Tibial nerve (tissue), 4 donors: Measurements from ENCODE around the gene MAML3. TPM values are rescaled to one million over a fixed set of nuclear protein-coding genes. Genes with fewer than 3 reads are reported as not detected.

ENCODE experiments used
- DNase-seq, 2 donors: peaks; one replicate each; pipeline ENCODE4 v3.0.0-alpha.2; 2019; ENCODE audit warnings: low spot score in 2 of 2
- H3K27ac ChIP-seq, 4 donors: fragments of 200-600 bp; sonication (generic) in 3 of 4; one replicate each; pipeline ENCODE4 v1.5.1; 2017 to 2019; ENCODE audit warnings: mild to moderate bottlenecking in 1 of 4
- H3K27me3 ChIP-seq, 2 donors: fragments of 200-600 bp; sonication (generic) in 1 of 2; one replicate each; pipeline versions ENCODE4 v1.5.1 to v1.6.0; 2017 to 2019
- H3K36me3 ChIP-seq, 3 donors: fragments of 200-600 bp; sonication (generic); one replicate each; pipeline ENCODE4 v1.5.1; 2018 to 2019
- H3K4me1 ChIP-seq, 4 donors: fragments of 200-600 bp; sonication (generic) in 3 of 4; one replicate each; pipeline ENCODE4 v1.5.1; 2017 to 2019
- H3K4me3 ChIP-seq, 4 donors: fragments of 200-600 bp; sonication (generic) in 3 of 4; one replicate each; pipeline ENCODE4 v1.5.1; 2017 to 2019; ENCODE audit warnings: mild to moderate bottlenecking in 1 of 4, moderate library complexity in 1 of 4
- H3K9me3 ChIP-seq, 4 donors: fragments of 200-600 bp; sonication (generic) in 3 of 4; one replicate each; pipeline ENCODE4 v1.5.1; 2017 to 2019
- CTCF ChIP-seq, 5 experiments: fragments of 200-600 bp in 3 of 5; fragments of 450-650 bp in 2 of 5; sonication (generic) in 3 of 5; IDR thresholded peaks; one replicate each; pipeline ENCODE4 v1.5.1; 2016 to 2019; ENCODE audit warnings: antibody characterized with exemption in 5 of 5, mild to moderate bottlenecking in 3 of 5, moderate library complexity in 2 of 5
- EP300 ChIP-seq, 2 donors: sonication (generic); formaldehyde crosslinking; IDR thresholded peaks; one replicate each; pipeline ENCODE4 v1.6.1; 2017; ENCODE audit warnings: antibody characterized with exemption in 2 of 2, mild to moderate bottlenecking in 1 of 2
- POLR2A ChIP-seq, 2 donors: fragments of 450-650 bp; IDR thresholded peaks; one replicate each; pipeline ENCODE4 v1.6.1; 2017; ENCODE audit warnings: antibody characterized with exemption in 2 of 2, mild to moderate bottlenecking in 2 of 2, moderate library complexity in 2 of 2
- WGBS, 2 donors: methylation state at CpG; one replicate each; pipeline ENCODE4 v1.1.5; 2018; 5-methylcytosine and 5-hydroxymethylcytosine counted together
- total RNA-seq, 4 donors: library from RNA; depleted of rRNA; stranded (reverse); fragments of >200 nt; gene quantifications; one replicate each; pipeline ENCODE4 v1.1.0, GENCODE V29; 2016

MAML3 gene
- total RNA-seq, 4 donors from 2014 or later = 8.6 to 10.5 (median 9.4) TPM

GRCh38 chr4:140152013-140152703 lies 1.8 kb downstream of the MAML3 start:
- no peaks in the 10 kb centered on the region for H3K36me3 ChIP-seq
- no peaks in the 10 kb centered on the region for H3K9me3 ChIP-seq
- peak in 1 of 2 donors; percentile 55 for TF ChIP-seq EP300 (IDR thresholded peaks at IDR 0.05)
- no peak for TF ChIP-seq POLR2A (IDR thresholded peaks at IDR 0.05)
- peak in 4 of 5 experiments; percentile 19 to 41 (median 35) for TF ChIP-seq CTCF (IDR thresholded peaks at IDR 0.05)
- WGBS, 2 donors = 0 to 1% methylated on average over 47 to 49 of the region's 50 CpGs
- H3K4me1 ChIP-seq = peaks cover 0 to 20% (median 0%) of the 10 kb centered on the region in 4 donors
- H3K27me3 ChIP-seq = no peaks in the 10 kb centered on the region
- peak overlapping the region; percentile 92 to 100 (median 95) for H3K27ac ChIP-seq
- H3K4me3 ChIP-seq = peak overlapping the region; percentile 79 to 94 (median 80)
- peak; percentile 27 to 31 for DNase-seq

GRCh38 chr4:140151699-140152012 lies 2.3 kb downstream of the MAML3 start:
- Histone ChIP-seq H3K27me3 (no peaks in the 10 kb centered on the region), H3K9me3 (no peaks in the 10 kb centered on the region), H3K27ac (peak overlapping the region; percentile 92 to 100 (median 95)), H3K4me1 (peaks cover 0 to 20% (median 0%) of the 10 kb centered on the region in 4 donors), H3K4me3 (peak overlapping the region; percentile 79 to 94 (median 80)), H3K36me3 (no peaks in the 10 kb centered on the region)
- peak; percentile 51 to 76 for DNase-seq
- WGBS, 2 donors = 0 to 1% methylated on average over 11 of the region's 11 CpGs
- peak in 1 of 2 donors; percentile 42 for TF ChIP-seq EP300 (IDR thresholded peaks at IDR 0.05)
- TF ChIP-seq POLR2A (IDR thresholded peaks at IDR 0.05) = no peak
- no peak for TF ChIP-seq CTCF (IDR thresholded peaks at IDR 0.05)

- H3K4me3 ChIP-seq = peak overlapping the region; percentile 79 to 94 (median 80)
- no peaks in the 10 kb centered on the region for H3K9me3 ChIP-seq
- peak; percentile 78 to 89 for DNase-seq
- peaks cover 0 to 20% (median 0%) of the 10 kb centered on the region in 4 donors for H3K4me1 ChIP-seq
- H3K27ac ChIP-seq = peak overlapping the region; percentile 92 to 100 (median 95)
- TF ChIP-seq CTCF (IDR thresholded peaks at IDR 0.05) (peak in 1 of 5 experiments; percentile 17), POLR2A (IDR thresholded peaks at IDR 0.05) (peak; percentile 57), EP300 (IDR thresholded peaks at IDR 0.05) (peak in 1 of 2 donors; percentile 84)
- no peaks in the 10 kb centered on the region for H3K27me3 ChIP-seq
- H3K36me3 ChIP-seq = no peaks in the 10 kb centered on the region
- WGBS, 2 donors = 0% methylated on average over 63 to 77 of the region's 84 CpGs
Measured at GRCh38 chr4:140150886-140151698, 2.9 kb downstream of the MAML3 start.

- peak overlapping the region; percentile 92 to 100 (median 95) for H3K27ac ChIP-seq
- H3K4me1 ChIP-seq = peaks cover 0 to 20% (median 0%) of the 10 kb centered on the region in 4 donors
- 1 to 2% methylated on average over 13 of the region's 13 CpGs for WGBS, 2 donors
- DNase-seq = peak; percentile 75 to 87
- no peaks in the 10 kb centered on the region for H3K27me3 ChIP-seq
- H3K36me3 ChIP-seq = no peaks in the 10 kb centered on the region
- H3K4me3 ChIP-seq = peak overlapping the region; percentile 79 to 94 (median 80)
- no peaks in the 10 kb centered on the region for H3K9me3 ChIP-seq
- TF ChIP-seq CTCF (IDR thresholded peaks at IDR 0.05) = no peak
- no peak for TF ChIP-seq POLR2A (IDR thresholded peaks at IDR 0.05)
- peak in 1 of 2 donors; percentile 82 for TF ChIP-seq EP300 (IDR thresholded peaks at IDR 0.05)
Measured at GRCh38 chr4:140150636-140150885, 3.4 kb downstream of the MAML3 start.
